Activated naive CD8-positive, alpha-beta T cell treated with anti-CD3 and anti-CD28 coated beads, Interleukin-2, amount 10 ng/mL, durations not matched to agents 7 days and 5 days (primary cell): ENCODE results near the gene NR4A1. TPM values are rescaled to one million over a fixed set of nuclear protein-coding genes. Genes with fewer than 3 reads are reported as not detected.

Source experiments
- ATAC-seq: fragments of 150-1000 bp; cut with Tn5 transposase; one replicate; pipeline ENCODE4 v1.10.0; 2021; ENCODE audit warnings: low read depth, moderate library complexity
- POLR2A ChIA-PET: fragments of 350-600 bp; sonication (Branson Sonifier 250); formaldehyde crosslinking; loops from one replicate; lab custom pipeline; 2021; ENCODE audit warnings: antibody characterized with exemption; lab: Charles Lee
- DNase-seq: peaks from one replicate; pipeline ENCODE4 v3.0.0; 2021
- H3K27ac Mint-ChIP-seq: one replicate; pipeline ENCODE4 v1.8.0; 2022; ENCODE audit warnings: mild to moderate bottlenecking, mixed read lengths
- H3K27me3 Mint-ChIP-seq: one replicate; pipeline ENCODE4 v1.8.0; 2022; ENCODE audit warnings: mild to moderate bottlenecking, moderate library complexity, mixed read lengths
- H3K36me3 Mint-ChIP-seq: one replicate; pipeline ENCODE4 v1.8.0; 2021; ENCODE audit warnings: mild to moderate bottlenecking, mixed read lengths
- H3K4me1 Mint-ChIP-seq: one replicate; pipeline ENCODE4 v1.8.0; 2021; ENCODE audit warnings: mixed read lengths
- H3K4me3 Mint-ChIP-seq: one replicate; pipeline ENCODE4 v1.8.0; 2022; ENCODE audit warnings: mild to moderate bottlenecking, moderate library complexity, mixed read lengths
- H3K9me3 Mint-ChIP-seq: one replicate; pipeline ENCODE4 v1.8.0; 2021; ENCODE audit warnings: mixed read lengths
- total RNA-seq, 2 experiments: library from RNA; stranded (reverse); gene quantifications; one replicate each; pipeline ENCODE4 v1.2.3, GENCODE V29; 2021

NR4A1 gene
- total RNA-seq, 2 experiments from 2014 or later: 8.6 to 8.8 TPM

DNA sequence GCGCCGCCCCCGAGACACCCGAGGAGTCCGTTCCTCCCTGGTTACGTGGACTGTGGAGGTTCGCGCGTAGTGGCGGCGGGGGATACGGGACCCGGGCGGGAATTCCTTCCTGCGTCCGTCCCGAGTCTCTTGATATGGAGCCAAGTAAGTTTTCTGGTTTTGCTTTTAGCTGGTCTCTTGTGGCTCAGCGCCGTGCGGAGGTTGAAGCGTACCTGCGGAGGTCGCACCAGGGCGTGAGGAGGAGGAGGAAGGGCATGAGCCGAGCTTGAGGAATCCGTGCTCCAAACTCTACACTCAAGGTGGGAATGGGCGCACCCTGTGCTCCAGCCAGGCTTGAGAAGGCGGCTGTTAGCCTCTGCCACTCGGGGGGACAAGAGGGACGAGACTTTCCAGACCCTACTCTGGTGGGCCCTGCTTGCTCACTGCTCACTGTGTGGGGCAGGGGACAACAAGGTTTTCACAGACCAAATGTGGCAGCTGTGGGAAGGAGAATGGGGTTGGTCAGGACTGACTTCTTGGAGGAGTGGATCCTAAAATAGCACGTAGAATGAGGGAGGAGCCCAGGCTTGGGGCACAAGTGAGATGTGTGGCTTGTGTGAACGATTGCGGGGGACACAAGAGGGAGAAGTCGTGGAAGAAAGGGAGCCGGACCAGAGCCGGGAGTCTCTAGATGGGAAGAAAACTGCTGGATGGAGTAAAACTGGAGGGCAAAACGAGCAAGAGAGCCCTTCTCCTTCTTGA, 19.1 kb downstream of the NR4A1 start:
- H3K36me3 Mint-ChIP-seq: peaks cover 17% of the 10 kb centered on the region
- peak overlapping the region; percentile 94 for H3K4me3 Mint-ChIP-seq
- peaks cover 3% of the 10 kb centered on the region for H3K27me3 Mint-ChIP-seq
- no peaks in the 10 kb centered on the region for H3K9me3 Mint-ChIP-seq
- H3K4me1 Mint-ChIP-seq: peaks cover 48% of the 10 kb centered on the region
- H3K27ac Mint-ChIP-seq: peak overlapping the region; percentile 99
- no peak for DNase-seq
- no peak for ATAC-seq
- POLR2A ChIA-PET: interaction anchor here (0.8 to 6.9 kb wide), 11 partner anchors 9 to 148 kb away, joined by 3 to 63 read pairs (median 6); partner anchors contain the start of genes NR4A1, SMIM41 and TAMALIN

GRCh38 chr12:52073531-52074381, 22.5 kb downstream of the NR4A1 start:
- H3K4me1 Mint-ChIP-seq: peaks cover 40% of the 10 kb centered on the region
- POLR2A ChIA-PET: interaction anchor here (0.5 to 2.1 kb wide), 4 partner anchors 23 to 51 kb away, joined by 3 to 5 read pairs (median 4); partner anchors contain the start of gene NR4A1
- H3K36me3 Mint-ChIP-seq: peaks cover 26% of the 10 kb centered on the region
- DNase-seq (no peak), ATAC-seq (no peak)
- H3K9me3 Mint-ChIP-seq: no peaks in the 10 kb centered on the region
- H3K4me3 Mint-ChIP-seq: peak overlapping the region; percentile 60
- H3K27ac Mint-ChIP-seq: peak overlapping the region; percentile 79
- H3K27me3 Mint-ChIP-seq: no peaks in the 10 kb centered on the region

DNA sequence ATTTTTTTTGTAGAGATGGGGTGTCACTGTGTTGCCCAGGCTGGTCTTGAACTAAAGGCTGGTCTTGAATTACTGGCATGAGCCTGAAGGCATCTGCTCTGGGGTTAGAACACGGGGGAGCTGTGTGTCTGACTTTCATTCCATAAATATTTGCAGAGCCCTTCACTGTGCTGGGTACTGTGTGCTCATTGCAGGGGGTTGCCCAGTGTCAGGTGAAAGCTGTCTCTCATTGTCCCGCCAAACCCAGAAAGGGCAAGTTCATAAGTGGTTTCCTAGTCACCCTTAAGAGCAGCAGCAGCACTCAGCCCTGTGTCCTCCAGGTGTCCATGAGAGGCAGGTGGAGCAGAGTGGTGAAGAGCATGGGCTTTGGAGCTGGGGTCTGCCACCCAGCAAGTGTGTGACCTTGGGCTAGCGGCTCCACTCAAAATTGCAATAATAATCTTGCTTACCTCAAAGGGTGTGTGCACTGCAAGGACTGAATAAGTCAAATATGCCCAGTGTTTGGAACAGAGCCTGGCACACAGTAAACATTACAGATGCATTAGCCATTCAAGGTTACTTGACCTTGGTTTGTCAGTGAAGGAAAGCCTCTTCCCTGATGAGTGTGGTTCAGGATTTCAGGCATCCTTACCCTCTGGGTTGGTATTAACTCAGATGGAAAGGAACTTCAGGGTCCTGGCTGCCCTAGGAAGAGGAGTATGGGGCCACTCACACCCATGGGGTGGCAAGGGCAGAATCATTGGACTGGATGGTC, 23.9 kb downstream of the NR4A1 start:
- Mint-ChIP-seq H3K27ac (no peak overlapping the region), H3K4me3 (no peak overlapping the region), H3K4me1 (peaks cover 33% of the 10 kb centered on the region), H3K36me3 (peaks cover 25% of the 10 kb centered on the region), H3K9me3 (no peaks in the 10 kb centered on the region), H3K27me3 (no peaks in the 10 kb centered on the region)
- POLR2A ChIA-PET: interaction anchor here (2.1 kb wide), 1 partner anchor 25 kb away, joined by 5 read pairs; the partner anchor contains the start of gene NR4A1
- ATAC-seq (no peak), DNase-seq (no peak)

DNA sequence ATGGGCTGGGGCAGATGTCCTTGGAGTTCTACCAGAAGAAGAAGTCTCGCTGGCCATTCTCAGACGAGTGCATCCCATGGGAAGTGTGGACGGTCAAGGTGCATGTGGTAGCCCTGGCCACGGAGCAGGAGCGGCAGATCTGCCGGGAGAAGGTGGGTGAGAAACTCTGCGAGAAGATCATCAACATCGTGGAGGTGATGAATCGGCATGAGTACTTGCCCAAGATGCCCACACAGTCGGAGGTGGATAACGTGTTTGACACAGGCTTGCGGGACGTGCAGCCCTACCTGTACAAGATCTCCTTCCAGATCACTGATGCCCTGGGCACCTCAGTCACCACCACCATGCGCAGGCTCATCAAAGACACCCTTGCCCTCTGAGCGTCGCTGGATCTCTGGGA, 25.6 kb downstream of the NR4A1 start:
- no peak overlapping the region for H3K4me3 Mint-ChIP-seq
- no peaks in the 10 kb centered on the region for H3K9me3 Mint-ChIP-seq
- POLR2A ChIA-PET: no interaction called here
- ATAC-seq (no peak), DNase-seq (no peak)
- peaks cover 22% of the 10 kb centered on the region for H3K36me3 Mint-ChIP-seq
- no peak overlapping the region for H3K27ac Mint-ChIP-seq
- no peaks in the 10 kb centered on the region for H3K27me3 Mint-ChIP-seq
- H3K4me1 Mint-ChIP-seq: peaks cover 21% of the 10 kb centered on the region

GRCh38 chr12:52078276-52078675, 27.0 kb downstream of the NR4A1 start:
- Mint-ChIP-seq H3K4me3 (no peak overlapping the region), H3K36me3 (peaks cover 17% of the 10 kb centered on the region), H3K4me1 (peaks cover 11% of the 10 kb centered on the region), H3K27me3 (no peaks in the 10 kb centered on the region), H3K9me3 (no peaks in the 10 kb centered on the region), H3K27ac (no peak overlapping the region)
- DNase-seq (no peak), ATAC-seq (no peak)
- POLR2A ChIA-PET: interaction anchor here (0.7 to 1.1 kb wide), 2 partner anchors 27 to 53 kb away, joined by 4 to 5 read pairs; partner anchors contain the start of gene NR4A1

- Mint-ChIP-seq H3K27ac (no peak within 1 kb of the TSS), H3K36me3 (peaks cover 9% of the 10 kb centered on the region), H3K9me3 (no peaks in the 10 kb centered on the region), H3K4me1 (peaks cover 6% of the 10 kb centered on the region), H3K4me3 (no peak within 1 kb of the TSS), H3K27me3 (no peaks in the 10 kb centered on the region)
- DNase-seq (no peak), ATAC-seq (no peak)
- POLR2A ChIA-PET: interaction anchor here (0.8 kb wide), 1 partner anchor 10 kb away, joined by 3 read pairs; the partner anchor contains the start of gene ATG101
Observed at GRCh38 chr12:52079576-52080402, 28.5 kb downstream of the NR4A1 start, which contains the start of gene SMIM41. SMIM41 (plus strand) TSS chr12:52079704; CDS start chr12:52079780, 76 bp downstream.

DNA sequence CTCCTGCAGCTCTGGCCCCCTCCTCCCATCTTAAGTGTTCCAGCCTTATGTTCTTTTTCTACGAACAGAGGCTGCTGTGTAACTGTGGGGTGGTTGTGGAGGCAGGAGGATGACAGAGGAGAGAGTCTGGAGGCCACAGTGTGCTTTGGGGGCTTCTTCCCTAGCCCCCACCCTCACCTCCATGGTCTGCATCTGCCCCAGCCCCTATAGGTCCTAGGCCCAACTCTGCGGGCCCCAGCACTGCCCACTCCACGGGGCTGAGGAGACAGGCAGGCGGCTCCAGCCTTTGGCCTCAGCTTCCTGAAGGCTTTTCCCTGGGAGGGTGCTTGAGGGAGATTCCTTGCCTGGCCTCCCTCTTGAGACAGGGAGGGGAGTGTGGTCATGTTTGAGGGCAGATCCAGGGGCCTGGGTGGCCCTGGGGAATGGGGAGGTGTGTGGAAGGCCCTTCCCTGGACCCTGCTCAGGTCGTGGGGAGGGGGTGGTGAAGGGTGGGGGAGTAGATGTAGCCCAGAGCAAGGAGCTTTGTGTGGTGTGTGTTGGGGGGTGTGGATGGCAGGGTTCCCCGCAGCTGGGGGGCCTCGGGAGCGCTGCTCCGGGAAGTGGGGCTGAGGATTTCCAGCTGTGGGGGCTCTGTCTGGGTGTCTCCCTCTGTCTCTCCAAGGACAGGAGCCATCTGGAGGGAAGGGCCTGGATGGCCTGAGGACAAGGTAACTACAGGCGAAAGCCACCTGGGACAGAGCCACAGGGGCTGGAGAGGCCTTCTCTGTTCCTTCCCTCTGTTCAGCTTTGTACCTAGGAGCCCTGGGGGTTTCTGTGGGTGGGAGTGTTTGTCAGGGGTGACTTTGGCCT, 29.4 kb downstream of the NR4A1 start:
- no peak for ATAC-seq
- Mint-ChIP-seq H3K4me3 (no peak overlapping the region), H3K4me1 (peaks cover 6% of the 10 kb centered on the region), H3K9me3 (no peaks in the 10 kb centered on the region), H3K27ac (no peak overlapping the region), H3K36me3 (peaks cover 9% of the 10 kb centered on the region), H3K27me3 (no peaks in the 10 kb centered on the region)
- DNase-seq: no peak
- POLR2A ChIA-PET: interaction anchor here (1.2 to 4.8 kb wide), 2 partner anchors 18 to 55 kb away, joined by 3 to 30 read pairs; no protein-coding TSS in a partner anchor

DNA sequence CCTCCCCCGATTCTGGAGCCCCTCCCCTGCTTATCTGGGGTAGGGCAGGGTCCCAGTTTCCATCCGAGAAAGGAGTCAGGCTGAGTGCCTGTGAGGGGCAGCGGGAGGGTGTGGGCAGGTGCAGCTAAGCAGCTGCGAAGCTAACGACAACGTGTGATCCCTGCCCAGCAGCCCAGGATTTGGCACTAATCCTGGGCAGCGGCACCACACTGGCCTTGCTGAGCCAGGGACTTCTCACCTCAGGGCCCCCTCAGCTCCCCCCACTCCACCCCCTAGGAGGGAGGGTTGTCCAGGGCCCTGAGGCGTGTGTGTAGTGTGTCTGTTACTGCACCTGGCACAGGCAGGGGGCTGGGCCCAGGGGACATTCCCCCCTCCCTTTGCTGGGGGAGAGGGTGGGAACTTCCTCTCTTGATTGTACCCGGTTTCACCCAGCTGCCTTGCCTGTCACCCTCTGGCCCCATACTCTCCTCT, 30.1 kb downstream of the NR4A1 start:
- Mint-ChIP-seq H3K9me3 (no peaks in the 10 kb centered on the region), H3K27ac (peak overlapping the region; percentile 22)
- DNase-seq: no peak

GRCh38 chr12:52082026-52082668, 30.9 kb downstream of the NR4A1 start:
- H3K4me3 Mint-ChIP-seq: no peak overlapping the region
- no peaks in the 10 kb centered on the region for H3K9me3 Mint-ChIP-seq
- H3K4me1 Mint-ChIP-seq: peaks cover 6% of the 10 kb centered on the region
- H3K27me3 Mint-ChIP-seq: peaks cover 4% of the 10 kb centered on the region
- POLR2A ChIA-PET: interaction anchor here (1.4 to 4.8 kb wide), 3 partner anchors 12 to 59 kb away, joined by 3 to 30 read pairs (median 6); partner anchors contain the start of gene ATG101
- no peak for ATAC-seq
- peak overlapping the region; percentile 3 for H3K27ac Mint-ChIP-seq
- DNase-seq: peak; percentile 24
- peaks cover 6% of the 10 kb centered on the region for H3K36me3 Mint-ChIP-seq

More for the DNA sequence above, 30.1 kb downstream of the NR4A1 start:
- Mint-ChIP-seq H3K4me1 (peaks cover 6% of the 10 kb centered on the region), H3K27me3 (peaks cover 3% of the 10 kb centered on the region), H3K4me3 (no peak overlapping the region), H3K36me3 (peaks cover 9% of the 10 kb centered on the region)
- POLR2A ChIA-PET: interaction anchor here (1.2 to 4.8 kb wide), 3 partner anchors 11 to 56 kb away, joined by 3 to 30 read pairs (median 6); partner anchors contain the start of gene ATG101
- peak; percentile 35 for ATAC-seq

GRCh38 chr12:52082669-52082987, 31.4 kb downstream of the NR4A1 start:
- ATAC-seq: no peak
- peaks cover 4% of the 10 kb centered on the region for H3K36me3 Mint-ChIP-seq
- no peak overlapping the region for H3K4me3 Mint-ChIP-seq
- POLR2A ChIA-PET: interaction anchor here (1.4 to 4.8 kb wide), 4 partner anchors 13 to 59 kb away, joined by 3 to 30 read pairs (median 4); partner anchors contain the start of gene ATG101
- H3K27me3 Mint-ChIP-seq: peaks cover 9% of the 10 kb centered on the region
- no peak overlapping the region for H3K27ac Mint-ChIP-seq
- H3K4me1 Mint-ChIP-seq: peaks cover 6% of the 10 kb centered on the region
- no peaks in the 10 kb centered on the region for H3K9me3 Mint-ChIP-seq
- no peak for DNase-seq
